Superior temporal gyrus (tissue), 1 donor: ENCODE results near the gene TNK2.
"Not testable (repeated sequence)": the region's sequence is repeated elsewhere in the genome, so short reads cannot be mapped to it uniquely, and the experiment has no call there.

Experiments
- DNase-seq: peaks from one replicate; pipeline ENCODE4 v3.0.0-alpha.2; 2016; ENCODE audit errors: extremely low spot score

TNK2 gene

GRCh38 chr3:195885036-195885891, 23.1 kb downstream of the TNK2 start:
- no peak for DNase-seq

- DNase-seq, result no peak
Observed at GRCh38 chr3:195884691-195885035, 23.7 kb downstream of the TNK2 start.

GRCh38 chr3:195883801-195884200, 24.6 kb downstream of the TNK2 start:
- DNase-seq, result no peak

- DNase-seq, result no peak
Observed at GRCh38 chr3:195883160-195883559, 25.2 kb downstream of the TNK2 start.

GRCh38 chr3:195882002-195882441, 26.3 kb downstream of the TNK2 start:
- no peak for DNase-seq

GRCh38 chr3:195881276-195881988, 26.9 kb downstream of the TNK2 start:
- DNase-seq, result no peak

GRCh38 chr3:195880037-195880431, 28.3 kb downstream of the TNK2 start:
- no peak for DNase-seq

GRCh38 chr3:195879416-195880036, 28.8 kb downstream of the TNK2 start:
- no peak for DNase-seq

- no peak for DNase-seq
Observed at GRCh38 chr3:195878424-195879274, 29.7 kb downstream of the TNK2 start.

GRCh38 chr3:195877767-195878423, 30.5 kb downstream of the TNK2 start:
- DNase-seq, result no peak

GRCh38 chr3:195877136-195877715, 31.1 kb downstream of the TNK2 start:
- no peak for DNase-seq

- no peak for DNase-seq
Observed at GRCh38 chr3:195876297-195877064, 31.9 kb downstream of the TNK2 start.

- no peak for DNase-seq
Observed at GRCh38 chr3:195875482-195876236, 32.7 kb downstream of the TNK2 start.

GRCh38 chr3:195873971-195874370, 34.4 kb downstream of the TNK2 start:
- no peak for DNase-seq

GRCh38 chr3:195873281-195873887, 35.0 kb downstream of the TNK2 start:
- no peak for DNase-seq

- DNase-seq, result no peak
Observed at GRCh38 chr3:195872800-195873199, 35.6 kb downstream of the TNK2 start.

GRCh38 chr3:195872097-195872496, 36.3 kb downstream of the TNK2 start:
- no peak for DNase-seq

- DNase-seq, result not testable (repeated sequence)
Observed at GRCh38 chr3:195871686-195872085, 36.7 kb downstream of the TNK2 start.

- no peak for DNase-seq
Observed at GRCh38 chr3:195870937-195871336, 37.4 kb downstream of the TNK2 start.
